GM19328 (cell line): ENCODE data around the gene SUN2.

Source experiments
- ATAC-seq: cut with Tn5 transposase; IDR thresholded peaks from one replicate; pipeline ENCODE4 v1.9.1; 2021; ENCODE audit warnings: mild to moderate bottlenecking, moderate library complexity; ENCODE audit not compliant: unreplicated experiment

Gene SUN2

GRCh38 chr22:38737302-38738060 is 18.3 kb downstream of the SUN2 start:
- no peak for ATAC-seq

- ATAC-seq, result no peak
These were observed 19.6 kb downstream of the SUN2 start for GRCh38 chr22:38736257-38736570.

- ATAC-seq, result no peak
These were observed 20.1 kb downstream of the SUN2 start for GRCh38 chr22:38735465-38736256.

- no peak for ATAC-seq
These were observed 20.7 kb downstream of the SUN2 start for GRCh38 chr22:38735126-38735464.

GRCh38 chr22:38734421-38735100 is 21.2 kb downstream of the SUN2 start:
- no peak for ATAC-seq

GRCh38 chr22:38733724-38734381 is 21.9 kb downstream of the SUN2 start:
- no peak for ATAC-seq

- no peak for ATAC-seq
These were observed 22.5 kb downstream of the SUN2 start for GRCh38 chr22:38733329-38733723.

GRCh38 chr22:38732251-38732815 is 23.5 kb downstream of the SUN2 start:
- no peak for ATAC-seq

- no peak for ATAC-seq
These were observed 24.1 kb downstream of the SUN2 start for GRCh38 chr22:38731703-38732161.

- no peak for ATAC-seq
These were observed 25.4 kb downstream of the SUN2 start for GRCh38 chr22:38730411-38730871.

GRCh38 chr22:38729946-38730345 is 25.9 kb downstream of the SUN2 start:
- ATAC-seq, result no peak

- no peak for ATAC-seq
These were observed 26.7 kb downstream of the SUN2 start for GRCh38 chr22:38728871-38729796.

GRCh38 chr22:38727530-38728451 is 28.0 kb downstream of the SUN2 start:
- no peak for ATAC-seq

GRCh38 chr22:38727123-38727522 is 28.7 kb downstream of the SUN2 start:
- no peak for ATAC-seq

GRCh38 chr22:38725900-38726655 is 29.7 kb downstream of the SUN2 start:
- ATAC-seq, result no peak

- no peak for ATAC-seq
These were observed 30.7 kb downstream of the SUN2 start for GRCh38 chr22:38724926-38725571.

GRCh38 chr22:38724176-38724575 is 31.6 kb downstream of the SUN2 start:
- no peak for ATAC-seq

- no peak for ATAC-seq
These were observed 34.2 kb downstream of the SUN2 start for GRCh38 chr22:38721551-38721950.
